Cardiac septum (tissue), 1 donor: Measurements from ENCODE around the gene ARID1B. TPM values are rescaled to one million over a fixed set of nuclear protein-coding genes. Genes with fewer than 3 reads are reported as not detected.

Experiments
- DNase-seq: peaks from one replicate; pipeline ENCODE4 v3.0.0-alpha.2; 2020; ENCODE audit warnings: low spot score
- intact Hi-C: fragments of 100-400 bp; cut with DNase I; formaldehyde crosslinking; loops from one replicate; pipeline ENCODE4 v1.14.0; 2022
- total RNA-seq: library from RNA; stranded (reverse); fragmentation: NEBNext Ultra II Directional; extraction: Animal tissue kit (Norgen Biotek cat#: 25700); gene quantifications from one replicate; pipeline ENCODE4 v1.2.1, GENCODE V29; 2021
- donor health status: DM: no; HTN: no; CAD: no.

ARID1B gene
- total RNA-seq, 1 donor from 2014 or later: 61.1 TPM

GRCh38 chr6:156885562-156885961, 108.4 kb downstream of the ARID1B start:
- DNase-seq: no peak
- intact Hi-C loops: loop anchor here (5.0 kb wide), 2 partner anchors 42 to 67 kb away; no protein-coding TSS in a partner anchor

GRCh38 chr6:156886409-156886808, 109.2 kb downstream of the ARID1B start:
- intact Hi-C loops: loop anchor here (5.0 kb wide), 2 partner anchors 41 to 66 kb away; no protein-coding TSS in a partner anchor
- no peak for DNase-seq

GRCh38 chr6:156887623-156888269, 110.6 kb downstream of the ARID1B start:
- no peak for DNase-seq
- intact Hi-C loops: loop anchor here (5.0 kb wide), 2 partner anchors 40 to 65 kb away; no protein-coding TSS in a partner anchor

GRCh38 chr6:156889469-156889868, 112.3 kb downstream of the ARID1B start:
- DNase-seq: no peak
- intact Hi-C loops: loop anchor here (5.0 kb wide), 2 partner anchors 38 to 63 kb away; no protein-coding TSS in a partner anchor

GRCh38 chr6:156889986-156890385, 112.8 kb downstream of the ARID1B start:
- no peak for DNase-seq
- intact Hi-C loops: loop anchor here (5.0 kb wide), 2 partner anchors 37 to 62 kb away; no protein-coding TSS in a partner anchor

GRCh38 chr6:156890627-156891314, 113.6 kb downstream of the ARID1B start:
- DNase-seq: no peak
- intact Hi-C loops: no loop called here

- DNase-seq: no peak
- intact Hi-C loops: no loop called here
Observed at GRCh38 chr6:156897907-156898531, 120.8 kb downstream of the ARID1B start.

- intact Hi-C loops: no loop called here
- DNase-seq: no peak
Observed at GRCh38 chr6:156899071-156899470, 121.9 kb downstream of the ARID1B start.

GRCh38 chr6:156899532-156900135, 122.5 kb downstream of the ARID1B start:
- intact Hi-C loops: no loop called here

GRCh38 chr6:156900292-156900691, 123.1 kb downstream of the ARID1B start:
- DNase-seq: no peak
- intact Hi-C loops: no loop called here

More at GRCh38 chr6:156899532-156900135, 122.5 kb downstream of the ARID1B start:
- no peak for DNase-seq

- DNase-seq: no peak
- intact Hi-C loops: no loop called here
Observed at GRCh38 chr6:156901309-156902019, 124.3 kb downstream of the ARID1B start.

- intact Hi-C loops: no loop called here
- DNase-seq: no peak
Observed at GRCh38 chr6:156902782-156903181, 125.6 kb downstream of the ARID1B start.

GRCh38 chr6:156904176-156904967, 127.2 kb downstream of the ARID1B start:
- intact Hi-C loops: no loop called here
- DNase-seq: no peak

GRCh38 chr6:156905801-156906200, 128.6 kb downstream of the ARID1B start:
- intact Hi-C loops: no loop called here
- DNase-seq: no peak

- no peak for DNase-seq
Observed at GRCh38 chr6:156906451-156906850, 129.3 kb downstream of the ARID1B start.

GRCh38 chr6:156909212-156910010, 132.2 kb downstream of the ARID1B start:
- DNase-seq: no peak
- intact Hi-C loops: no loop called here

More at GRCh38 chr6:156906451-156906850, 129.3 kb downstream of the ARID1B start:
- intact Hi-C loops: no loop called here

GRCh38 chr6:156910011-156910334, 132.8 kb downstream of the ARID1B start:
- DNase-seq: no peak
- intact Hi-C loops: no loop called here

- DNase-seq: no peak
- intact Hi-C loops: no loop called here
Observed at GRCh38 chr6:156910938-156911337, 133.8 kb downstream of the ARID1B start.
